B cell (primary cell): ENCODE data around the gene MUTYH. TPM values are rescaled to one million over a fixed set of nuclear protein-coding genes. Genes with fewer than 3 reads are reported as not detected.

Experiments used
- ATAC-seq: fragments of 200-7000 bp; cut with Tn5 transposase; one replicate; pipeline ENCODE4 v1.10.0; 2021; ENCODE audit warnings: low read depth, mild to moderate bottlenecking, moderate number of reproducible peaks, moderate library complexity
- CTCF ChIA-PET: fragments of 350-600 bp; sonication (Branson Sonifier 250); formaldehyde crosslinking; loops from one replicate; lab custom pipeline; 2021; ENCODE audit warnings: antibody characterized with exemption, inconsistent platforms; lab: Charles Lee
- POLR2A ChIA-PET: fragments of 350-600 bp; sonication (Branson Sonifier 250); formaldehyde crosslinking; loops from one replicate; lab custom pipeline; 2021; ENCODE audit warnings: antibody characterized with exemption; lab: Charles Lee
- DNase-seq: peaks from one replicate; pipeline ENCODE4 v3.0.0; 2013
- H2AFZ ChIP-seq: 2 replicates; pipeline ENCODE4 v1.6.1; 2012; ENCODE audit warnings: mild to moderate bottlenecking, low read depth, low read length; ENCODE audit not compliant: insufficient read depth, poor library complexity, severe bottlenecking
- H3K27ac ChIP-seq, 2 donors: 1 replicate in 1 of 2; 2 replicates in 1 of 2; pipeline ENCODE4 v1.5.1; 2012 to 2013; ENCODE audit warnings: low read length in 2 of 2, mild to moderate bottlenecking in 2 of 2, moderate library complexity in 1 of 2
- H3K27me3 ChIP-seq, 4 experiments: fragments of 200-600 bp in 1 of 4; sonication (generic) in 1 of 4; replicated peaks in 1 of 4; 1 replicate in 2 of 4; 2 replicates in 2 of 4; pipeline versions ENCODE4 v1.6.1 to v1.7.0; 2013 to 2016; ENCODE audit warnings: low read length in 3 of 4, mild to moderate bottlenecking in 2 of 4, mixed read lengths in 1 of 4, moderate library complexity in 1 of 4; ENCODE audit not compliant: insufficient read depth in 4 of 4, control insufficient read depth in 3 of 4; ENCODE audit errors: control extremely low read depth in 1 of 4
- H3K36me3 ChIP-seq, 2 experiments: replicated peaks in 1 of 2; 1 replicate in 1 of 2; 2 replicates in 1 of 2; pipeline versions ENCODE4 v1.6.1 to v1.7.1; 2013; ENCODE audit warnings: low read length in 1 of 2; ENCODE audit not compliant: insufficient read depth in 2 of 2, control insufficient read depth in 1 of 2; ENCODE audit errors: control extremely low read depth in 1 of 2, extremely low read depth in 1 of 2
- H3K4me1 ChIP-seq, 2 donors: fragments of 200-600 bp in 1 of 2; sonication (generic) in 1 of 2; 1 replicate in 1 of 2; 2 replicates in 1 of 2; pipeline versions ENCODE4 v1.5.1 to v1.6.1; 2013 to 2017; ENCODE audit warnings: low read length in 2 of 2; ENCODE audit not compliant: control insufficient read depth in 2 of 2, insufficient read depth in 2 of 2
- H3K4me2 ChIP-seq: replicated peaks from 2 replicates; pipeline ENCODE3; 2012; ENCODE audit warnings: mild to moderate bottlenecking, low read depth, low read length; ENCODE audit not compliant: poor library complexity, severe bottlenecking
- H3K4me3 ChIP-seq, 5 experiments: fragments of 200-600 bp in 1 of 5; sonication (generic) in 1 of 5; 1 replicate in 3 of 5; 2 replicates in 2 of 5; pipeline versions ENCODE4 v1.5.1 to v1.7.0; 2011 to 2016; ENCODE audit warnings: low read length in 4 of 5, mild to moderate bottlenecking in 4 of 5, low read depth in 2 of 5, control low read depth in 1 of 5, moderate library complexity in 1 of 5; ENCODE audit not compliant: insufficient read depth in 1 of 5; ENCODE audit errors: control extremely low read depth in 1 of 5, extremely low read depth in 1 of 5
- H3K79me2 ChIP-seq: fragments of 200-600 bp; sonication (generic); one replicate; pipeline ENCODE4 v1.6.0; 2016; ENCODE audit warnings: low read length; ENCODE audit not compliant: control insufficient read depth, insufficient read depth
- H3K9ac ChIP-seq: fragments of 200-600 bp; sonication (generic); 2 replicates; pipeline ENCODE4 v1.6.1; 2017; ENCODE audit warnings: mild to moderate bottlenecking, low read length, moderate library complexity
- H3K9me3 ChIP-seq, 3 donors: one replicate each; pipeline versions ENCODE4 v1.6.1 to v1.7.1; 2013; ENCODE audit warnings: low read length in 2 of 3; ENCODE audit not compliant: control insufficient read depth in 2 of 3, insufficient read depth in 1 of 3; ENCODE audit errors: control extremely low read depth in 1 of 3
- H4K20me1 ChIP-seq: 2 replicates; pipeline ENCODE4 v1.6.0; 2012; ENCODE audit warnings: mild to moderate bottlenecking, low read length; ENCODE audit not compliant: insufficient read depth, control insufficient read depth, poor library complexity, severe bottlenecking
- H3K27ac Mint-ChIP-seq: one replicate; pipeline ENCODE4 v1.8.0; 2021; ENCODE audit warnings: mixed read lengths
- H3K27me3 Mint-ChIP-seq: one replicate; pipeline ENCODE4 v1.8.0; 2021; ENCODE audit warnings: mixed read lengths
- H3K4me1 Mint-ChIP-seq: one replicate; pipeline ENCODE4 v1.8.0; 2021; ENCODE audit warnings: mixed read lengths
- H3K4me3 Mint-ChIP-seq: one replicate; pipeline ENCODE4 v1.8.0; 2021; ENCODE audit warnings: mixed read lengths
- H3K9me3 Mint-ChIP-seq: one replicate; pipeline ENCODE4 v1.8.0; 2022; ENCODE audit warnings: mixed read lengths; ENCODE audit not compliant: insufficient read depth
- CTCF ChIP-seq: fragments of 200-600 bp; IDR thresholded peaks from one replicate; pipeline ENCODE4 v1.8.0; 2022; ENCODE audit warnings: antibody characterized with exemption, mild to moderate bottlenecking
- EZH2 ChIP-seq: IDR thresholded peaks from 2 replicates; pipeline ENCODE4 v1.6.1; 2012; ENCODE audit warnings: borderline replicate concordance, low read depth, mild to moderate bottlenecking, moderate library complexity, low read length; ENCODE audit not compliant: insufficient read depth, poor library complexity, severe bottlenecking
- WGBS: methylation state at CpG from one replicate; pipeline ENCODE4 v1.1.5; 2013; ENCODE audit warnings: missing lambda C conversion rate; ENCODE audit not compliant: insufficient coverage; 5-methylcytosine and 5-hydroxymethylcytosine counted together
- intact Hi-C: fragments of 100-400 bp; cut with micrococcal nuclease; formaldehyde crosslinking; loops from one replicate; pipeline ENCODE4 v1.10.0; 2022
- polyA plus RNA-seq: library from polyadenylated mRNA; depleted of rRNA; stranded (reverse); fragments of >200 nt; gene quantifications from 2 replicates; pipeline ENCODE4 v1.2.3, GENCODE V29; 2012
- total RNA-seq, 2 donors: library from RNA; stranded (reverse); fragments of 120-200 nt in 1 of 2; gene quantifications; 1 replicate in 1 of 2; 2 replicates in 1 of 2; pipeline versions ENCODE4 v1.2.3 to v1.2.4, GENCODE V29; 2013 to 2022

MUTYH gene
- total and polyA plus RNA-seq, 2 donors (not counting 1 experiment from before 2014, with no cell fraction given), result 65.0 to 68.5 TPM

- Histone ChIP-seq H3K9me3 (no peaks in the 10 kb centered on the region), H3K27me3 (no peaks in the 10 kb centered on the region), H3K4me1 (peaks cover 19 to 27% of the 10 kb centered on the region in 2 donors), H3K4me3 (peak overlapping the region; percentile 47 to 87 (median 82)), H3K36me3 (no peaks in the 10 kb centered on the region), H3K79me2 (no peaks in the 10 kb centered on the region), H3K27ac (peak overlapping the region; percentile 85 to 97), H3K9ac (peak overlapping the region; percentile 81), H3K4me2 (peak overlapping the region; percentile 91), H4K20me1 (no peaks in the 10 kb centered on the region), H2AFZ (peak overlapping the region; percentile 96)
- peak; percentile 36 for DNase-seq
- Mint-ChIP-seq H3K9me3 (no peaks in the 10 kb centered on the region), H3K27ac (peak overlapping the region; percentile 95), H3K27me3 (no peaks in the 10 kb centered on the region), H3K4me1 (peaks cover 34% of the 10 kb centered on the region), H3K4me3 (peak overlapping the region; percentile 94)
- 36% methylated on average over 9 of the region's 15 CpGs for WGBS
- no peak for TF ChIP-seq EZH2
- TF ChIP-seq CTCF, result no peak
- ChIA-PET POLR2A (interaction anchor here (0.5 to 4.9 kb wide), 10 partner anchors 22 to 1359 kb away, joined by 3 to 76 read pairs (median 7); partner anchors contain the start of genes ARMH1, BTBD19, HECTD3 and HPDL), CTCF (interaction anchor here (0.7 to 5.0 kb wide), 8 partner anchors 10 to 483 kb away, joined by 3 to 32 read pairs (median 13); partner anchors contain the start of genes HECTD3, MUTYH, TESK2 and TOE1)
- intact Hi-C loops, result loop anchor here (1.0 kb wide), 1 partner anchor 22 kb away; the partner anchor contains the start of gene HPDL
- no peak for ATAC-seq
Observed at GRCh38 chr1:45304311-45305081, 35.7 kb downstream of the MUTYH start.
